Dendritic cell treated with granulocyte-macrophage colony-stimulating factor and Interleukin-4, amounts not matched to agents 40 ng/mL and 50 ng/mL, for 4 days (primary cell): Measurements from ENCODE around the gene KCNJ10.
"Not testable (repeated sequence)": the region's sequence is repeated elsewhere in the genome, so short reads cannot be mapped to it uniquely, and the experiment has no call there.

Source experiments
- H3K27ac Mint-ChIP-seq: one replicate; pipeline ENCODE4 v1.8.0; 2022; ENCODE audit warnings: mild to moderate bottlenecking, mixed read lengths
- H3K27me3 Mint-ChIP-seq: one replicate; pipeline ENCODE4 v1.8.0; 2022; ENCODE audit warnings: mild to moderate bottlenecking, mixed read lengths
- H3K36me3 Mint-ChIP-seq: one replicate; pipeline ENCODE4 v1.8.0; 2022; ENCODE audit warnings: low read depth, mixed read lengths
- H3K4me1 Mint-ChIP-seq: one replicate; pipeline ENCODE4 v1.8.0; 2022; ENCODE audit warnings: low read depth, mixed read lengths
- H3K4me3 Mint-ChIP-seq: one replicate; pipeline ENCODE4 v1.8.0; 2022; ENCODE audit warnings: mild to moderate bottlenecking, moderate library complexity, mixed read lengths
- H3K9me3 Mint-ChIP-seq: one replicate; pipeline ENCODE4 v1.8.0; 2022; ENCODE audit warnings: mixed read lengths
- intact Hi-C: fragments of 100-400 bp; cut with micrococcal nuclease; formaldehyde crosslinking; loops from one replicate; pipeline ENCODE4 v1.15.0; 2022

KCNJ10 gene

GRCh38 chr1:160068225-160068624 lies 1.7 kb downstream of the KCNJ10 start:
- intact Hi-C loops, result no loop called here
- Mint-ChIP-seq H3K9me3 (no peaks in the 10 kb centered on the region), H3K4me1 (peaks cover 40% of the 10 kb centered on the region), H3K4me3 (no peak overlapping the region), H3K27me3 (peaks cover 57% of the 10 kb centered on the region), H3K27ac (no peak overlapping the region), H3K36me3 (no peaks in the 10 kb centered on the region)

- Mint-ChIP-seq H3K27ac (no peak overlapping the region), H3K27me3 (peaks cover 57% of the 10 kb centered on the region), H3K4me1 (peaks cover 43% of the 10 kb centered on the region), H3K9me3 (no peaks in the 10 kb centered on the region), H3K36me3 (no peaks in the 10 kb centered on the region), H3K4me3 (no peak overlapping the region)
- intact Hi-C loops, result no loop called here
Observed at GRCh38 chr1:160066829-160067745, 2.9 kb downstream of the KCNJ10 start.

- peaks cover 42% of the 10 kb centered on the region for H3K27me3 Mint-ChIP-seq
- no peak overlapping the region for H3K4me3 Mint-ChIP-seq
- H3K4me1 Mint-ChIP-seq, result peaks cover 25% of the 10 kb centered on the region
Observed at GRCh38 chr1:160064746-160065145, 5.2 kb downstream of the KCNJ10 start.

GRCh38 chr1:160064164-160064563 lies 5.8 kb downstream of the KCNJ10 start:
- Mint-ChIP-seq H3K9me3 (no peaks in the 10 kb centered on the region), H3K4me1 (peaks cover 23% of the 10 kb centered on the region), H3K27ac (no peak overlapping the region), H3K27me3 (peaks cover 36% of the 10 kb centered on the region), H3K4me3 (no peak overlapping the region), H3K36me3 (no peaks in the 10 kb centered on the region)
- intact Hi-C loops, result no loop called here

More at GRCh38 chr1:160064746-160065145, 5.2 kb downstream of the KCNJ10 start:
- intact Hi-C loops, result no loop called here
- H3K27ac Mint-ChIP-seq, result no peak overlapping the region
- no peaks in the 10 kb centered on the region for H3K36me3 Mint-ChIP-seq
- no peaks in the 10 kb centered on the region for H3K9me3 Mint-ChIP-seq

GRCh38 chr1:160063176-160063575 lies 6.8 kb downstream of the KCNJ10 start:
- peaks cover 23% of the 10 kb centered on the region for H3K4me1 Mint-ChIP-seq
- no peaks in the 10 kb centered on the region for H3K9me3 Mint-ChIP-seq
- H3K4me3 Mint-ChIP-seq, result no peak overlapping the region
- peaks cover 27% of the 10 kb centered on the region for H3K27me3 Mint-ChIP-seq
- H3K36me3 Mint-ChIP-seq, result no peaks in the 10 kb centered on the region
- intact Hi-C loops, result no loop called here
- no peak overlapping the region for H3K27ac Mint-ChIP-seq

GRCh38 chr1:160062230-160062532 lies 7.8 kb downstream of the KCNJ10 start:
- Mint-ChIP-seq H3K4me1 (peaks cover 18% of the 10 kb centered on the region), H3K4me3 (no peak overlapping the region), H3K27me3 (peaks cover 23% of the 10 kb centered on the region), H3K27ac (no peak overlapping the region), H3K9me3 (no peaks in the 10 kb centered on the region), H3K36me3 (no peaks in the 10 kb centered on the region)
- intact Hi-C loops, result no loop called here

GRCh38 chr1:160061369-160062229 lies 8.4 kb downstream of the KCNJ10 start:
- Mint-ChIP-seq H3K9me3 (no peaks in the 10 kb centered on the region), H3K36me3 (no peaks in the 10 kb centered on the region), H3K27me3 (peaks cover 18% of the 10 kb centered on the region), H3K27ac (no peak overlapping the region), H3K4me3 (no peak overlapping the region), H3K4me1 (peaks cover 15% of the 10 kb centered on the region)
- intact Hi-C loops, result no loop called here

GRCh38 chr1:160058087-160058486 lies 11.9 kb downstream of the KCNJ10 start:
- Mint-ChIP-seq H3K4me1 (peaks cover 3% of the 10 kb centered on the region), H3K9me3 (no peaks in the 10 kb centered on the region), H3K36me3 (no peaks in the 10 kb centered on the region), H3K27ac (no peak overlapping the region), H3K4me3 (no peak overlapping the region), H3K27me3 (peaks cover 31% of the 10 kb centered on the region)
- intact Hi-C loops, result no loop called here

- Mint-ChIP-seq H3K4me3 (no peak overlapping the region), H3K4me1 (no peaks in the 10 kb centered on the region), H3K27me3 (peaks cover 38% of the 10 kb centered on the region), H3K9me3 (no peaks in the 10 kb centered on the region), H3K27ac (no peak overlapping the region), H3K36me3 (no peaks in the 10 kb centered on the region)
- intact Hi-C loops, result no loop called here
Observed at GRCh38 chr1:160056648-160057169, 13.3 kb downstream of the KCNJ10 start.

- Mint-ChIP-seq H3K4me1 (no peaks in the 10 kb centered on the region), H3K27ac (no peak overlapping the region), H3K27me3 (peaks cover 45% of the 10 kb centered on the region), H3K9me3 (no peaks in the 10 kb centered on the region), H3K4me3 (no peak overlapping the region), H3K36me3 (no peaks in the 10 kb centered on the region)
- intact Hi-C loops, result no loop called here
Observed at GRCh38 chr1:160053548-160054365, 16.2 kb downstream of the KCNJ10 start.

GRCh38 chr1:160052936-160053335 lies 17.0 kb downstream of the KCNJ10 start:
- intact Hi-C loops, result no loop called here
- no peaks in the 10 kb centered on the region for H3K36me3 Mint-ChIP-seq
- no peak overlapping the region for H3K4me3 Mint-ChIP-seq
- H3K27me3 Mint-ChIP-seq, result peaks cover 47% of the 10 kb centered on the region
- no peaks in the 10 kb centered on the region for H3K9me3 Mint-ChIP-seq
- H3K27ac Mint-ChIP-seq, result no peak overlapping the region
- no peaks in the 10 kb centered on the region for H3K4me1 Mint-ChIP-seq

GRCh38 chr1:160050619-160051018 lies 19.3 kb downstream of the KCNJ10 start:
- peaks cover 13% of the 10 kb centered on the region for H3K4me1 Mint-ChIP-seq
- H3K36me3 Mint-ChIP-seq, result no peaks in the 10 kb centered on the region
- no peak overlapping the region for H3K4me3 Mint-ChIP-seq
- peaks cover 51% of the 10 kb centered on the region for H3K27me3 Mint-ChIP-seq
- intact Hi-C loops, result no loop called here
- no peak overlapping the region for H3K27ac Mint-ChIP-seq
- H3K9me3 Mint-ChIP-seq, result no peaks in the 10 kb centered on the region

- intact Hi-C loops, H3K9me3 Mint-ChIP-seq, H3K4me3 Mint-ChIP-seq, H3K36me3 Mint-ChIP-seq, H3K27ac Mint-ChIP-seq: not testable (repeated sequence)
- H3K27me3 Mint-ChIP-seq, result peaks cover 52% of the 10 kb centered on the region
- H3K4me1 Mint-ChIP-seq, result peaks cover 13% of the 10 kb centered on the region
Observed at GRCh38 chr1:160050182-160050581, 19.8 kb downstream of the KCNJ10 start.
